Fibroblast of lung (primary cell): ENCODE results near the gene USP6NL. TPM values are rescaled to one million over a fixed set of nuclear protein-coding genes. Genes with fewer than 3 reads are reported as not detected.

Experiments used
- DNase-seq, 2 donors: peaks; one replicate each; pipeline versions ENCODE4 v3.0.0 to v3.0.0-alpha.2; 2010; ENCODE audit warnings: low read depth in 2 of 2
- H2AFZ ChIP-seq: 2 replicates; pipeline ENCODE4 v1.5.1; 2012; ENCODE audit warnings: low read length, control low read depth, inconsistent platforms
- H3K27ac ChIP-seq: 2 replicates; pipeline ENCODE4 v1.5.1; 2011; ENCODE audit warnings: low read length, control low read depth; ENCODE audit not compliant: insufficient read depth
- H3K27me3 ChIP-seq: 2 replicates; pipeline ENCODE4 v1.5.1; 2011; ENCODE audit warnings: mild to moderate bottlenecking, low read length; ENCODE audit not compliant: control insufficient read depth, insufficient read depth
- H3K36me3 ChIP-seq: 2 replicates; pipeline ENCODE4 v1.5.1; 2011; ENCODE audit warnings: low read length; ENCODE audit not compliant: control insufficient read depth, insufficient read depth
- H3K4me1 ChIP-seq: 2 replicates; pipeline ENCODE4 v1.5.1; 2011; ENCODE audit warnings: low read length; ENCODE audit not compliant: control insufficient read depth, insufficient read depth; ENCODE audit errors: extremely low read depth
- H3K4me2 ChIP-seq: 2 replicates; pipeline ENCODE4 v1.5.1; 2011; ENCODE audit warnings: low read length, control low read depth; ENCODE audit not compliant: insufficient read depth; ENCODE audit errors: extremely low read depth
- H3K4me3 ChIP-seq, 4 experiments: fragments of 200-600 bp in 1 of 4; sonication (generic) in 1 of 4; replicated peaks in 1 of 4; 2 replicates each; pipeline ENCODE4 v1.5.1; 2011 to 2016; ENCODE audit warnings: low read length in 4 of 4, low read depth in 3 of 4, mild to moderate bottlenecking in 3 of 4, control low read depth in 2 of 4, inconsistent platforms in 1 of 4, mixed read lengths in 1 of 4; ENCODE audit not compliant: insufficient read depth in 1 of 4; ENCODE audit errors: control extremely low read depth in 1 of 4
- H3K79me2 ChIP-seq: 2 replicates; pipeline ENCODE4 v1.5.1; 2012; ENCODE audit warnings: mild to moderate bottlenecking, low read length, inconsistent platforms; ENCODE audit not compliant: control insufficient read depth, insufficient read depth
- H3K9ac ChIP-seq: 2 replicates; pipeline ENCODE4 v1.5.1; 2011; ENCODE audit warnings: mild to moderate bottlenecking, low read length, control low read depth; ENCODE audit not compliant: insufficient read depth
- H3K9me3 ChIP-seq: 2 replicates; pipeline ENCODE4 v1.5.1; 2012; ENCODE audit warnings: low read depth, low read length; ENCODE audit not compliant: control insufficient read depth, insufficient read depth
- H4K20me1 ChIP-seq: 2 replicates; pipeline ENCODE4 v1.5.1; 2011; ENCODE audit warnings: low read length; ENCODE audit not compliant: control insufficient read depth, insufficient read depth; ENCODE audit errors: extremely low read depth
- CTCF ChIP-seq, 2 donors: IDR thresholded peaks in 1 of 2; conservative IDR thresholded peaks in 1 of 2; 1 replicate in 1 of 2; 2 replicates in 1 of 2; pipeline ENCODE4 v1.5.1; 2011 to 2012; ENCODE audit warnings: low read length in 2 of 2, control low read depth in 1 of 2, inconsistent platforms in 1 of 2, low read depth in 1 of 2, mild to moderate bottlenecking in 1 of 2
- EZH2 ChIP-seq: IDR thresholded peaks from 2 replicates; pipeline ENCODE4 v1.5.1; 2012; ENCODE audit warnings: low read length, control low read depth, mild to moderate bottlenecking; ENCODE audit errors: missing control alignments
- polyA plus RNA-seq, 2 donors: library from polyadenylated mRNA; depleted of rRNA in 1 of 2; stranded (reverse) in 1 of 2; unstranded in 1 of 2; fragments of >200 nt; gene quantifications; 2 replicates each; pipeline ENCODE4 v1.2.1, GENCODE V29; 2011 to 2012; ENCODE audit warnings: missing spikeins in 1 of 2
- total RNA-seq: library from RNA; depleted of rRNA; stranded (reverse); fragments of >200 nt; gene quantifications from 2 replicates; pipeline ENCODE4 v1.2.1, GENCODE V29; 2014

Gene USP6NL
- total and polyA plus RNA-seq, 2 donors (not counting 1 experiment from before 2014, with no cell fraction given) = 8.9 to 13.4 TPM

- DNase-seq = no peak
- Histone ChIP-seq H3K4me3 (no peak overlapping the region), H2AFZ (no peak overlapping the region), H3K9ac (no peak overlapping the region), H3K36me3 (no peaks in the 10 kb centered on the region), H4K20me1 (no peaks in the 10 kb centered on the region), H3K27ac (no peak overlapping the region), H3K4me1 (no peaks in the 10 kb centered on the region), H3K9me3 (no peaks in the 10 kb centered on the region), H3K4me2 (no peak overlapping the region), H3K27me3 (peaks cover 7% of the 10 kb centered on the region), H3K79me2 (no peaks in the 10 kb centered on the region)
- TF ChIP-seq CTCF (conservative IDR thresholded peaks at IDR 0.05 in 1 of 2, IDR thresholded peaks at IDR 0.05 in 1 of 2; ENCODE audit: low read depth in 1 of 2, low read length in 2 of 2) (no peak), EZH2 (no peak)
Measured at GRCh38 chr10:11444155-11444530, 167.3 kb downstream of the USP6NL start.

- H3K36me3 ChIP-seq = no peaks in the 10 kb centered on the region
- no peak for DNase-seq
- H3K4me2 ChIP-seq = no peak overlapping the region
- no peak overlapping the region for H3K4me3 ChIP-seq
- H3K9me3 ChIP-seq = no peaks in the 10 kb centered on the region
- peaks cover 7% of the 10 kb centered on the region for H3K27me3 ChIP-seq
- H3K9ac ChIP-seq = no peak overlapping the region
- H3K79me2 ChIP-seq = no peaks in the 10 kb centered on the region
- H2AFZ ChIP-seq = no peak overlapping the region
- TF ChIP-seq EZH2 (no peak), CTCF (conservative IDR thresholded peaks at IDR 0.05 in 1 of 2, IDR thresholded peaks at IDR 0.05 in 1 of 2; ENCODE audit: low read depth in 1 of 2, low read length in 2 of 2) (no peak)
- H4K20me1 ChIP-seq = no peaks in the 10 kb centered on the region
- H3K4me1 ChIP-seq = no peaks in the 10 kb centered on the region
- H3K27ac ChIP-seq = no peak overlapping the region
Measured at GRCh38 chr10:11443468-11444154, 167.8 kb downstream of the USP6NL start.

- Histone ChIP-seq H3K27me3 (no peaks in the 10 kb centered on the region), H3K4me1 (no peaks in the 10 kb centered on the region), H3K36me3 (no peaks in the 10 kb centered on the region), H3K4me3 (no peak overlapping the region), H3K4me2 (no peak overlapping the region), H3K9me3 (no peaks in the 10 kb centered on the region), H3K9ac (no peak overlapping the region), H2AFZ (no peak overlapping the region), H4K20me1 (no peaks in the 10 kb centered on the region), H3K27ac (no peak overlapping the region), H3K79me2 (no peaks in the 10 kb centered on the region)
- DNase-seq = no peak
- TF ChIP-seq CTCF (conservative IDR thresholded peaks at IDR 0.05 in 1 of 2, IDR thresholded peaks at IDR 0.05 in 1 of 2; ENCODE audit: low read depth in 1 of 2, low read length in 2 of 2) (no peak), EZH2 (no peak)
Measured at GRCh38 chr10:11442001-11442773, 169.3 kb downstream of the USP6NL start.
